GM12878 (cell line): ENCODE measurements around the gene TRPM3. TPM values are rescaled to one million over a fixed set of nuclear protein-coding genes. Genes with fewer than 3 reads are reported as not detected.

ENCODE experiments used
- ATAC-seq: fragments of 200-7000 bp; cut with Tn5 transposase; 3 replicates; pipeline ENCODE4 v1.9.1; 2020; ENCODE audit warnings: mild to moderate bottlenecking, moderate library complexity
- BruUV-seq: library from RNA; stranded (reverse); fragments of 400-500 nt; replicated peaks from 2 replicates; lab custom pipeline; 2021; lab: Mats Ljungman, UMichigan
- CTCF ChIA-PET: fragments of 300-600 bp; sonication (Branson Sonifier 250); formaldehyde crosslinking; extraction: SDS; loops from one replicate; lab custom pipeline; 2021; ENCODE audit warnings: inconsistent platforms; lab: Yijun Ruan, JAX
- POLR2A ChIA-PET: fragments of 350-600 bp; formaldehyde crosslinking; extraction: SDS; loops from one replicate; lab custom pipeline; 2021; ENCODE audit warnings: inconsistent platforms; lab: Charles Lee
- RAD21 ChIA-PET: fragments of 300-600 bp; sonication (Branson Sonifier 250); formaldehyde crosslinking; loops from one replicate; lab custom pipeline; 2023; ENCODE audit warnings: antibody characterized with exemption; ENCODE audit not compliant: unreplicated experiment; lab: Charles Lee
- SMC1A ChIA-PET: fragments of 300-600 bp; sonication (Branson Sonifier 250); formaldehyde crosslinking; loops from one replicate; lab custom pipeline; 2023; ENCODE audit not compliant: unreplicated experiment, uncharacterized antibody; lab: Charles Lee
- DNase-seq: peaks from one replicate; pipeline ENCODE4 v3.0.0-alpha.2; 2011; ENCODE audit warnings: low read depth, low spot score
- FAIRE-seq: peaks from 3 replicates; lab custom pipeline; 2011; peaks lifted over from hg19 to GRCh38; lab: Jason Lieb, UNC
- H2AFZ ChIP-seq: 2 replicates; pipeline ENCODE4 v1.6.0; 2011; ENCODE audit warnings: low read depth, low read length, control low read depth; ENCODE audit not compliant: control insufficient read depth
- H3K27ac ChIP-seq: 2 replicates; pipeline ENCODE4 v1.5.1; 2011; ENCODE audit warnings: control low read depth; ENCODE audit not compliant: control insufficient read depth, insufficient read depth
- H3K27me3 ChIP-seq, 2 experiments: replicated peaks in 1 of 2; 2 replicates each; pipeline versions ENCODE4 v1.6.0 to v1.6.1; 2011; ENCODE audit warnings: low read length in 1 of 2; ENCODE audit not compliant: control insufficient read depth in 2 of 2, insufficient read depth in 2 of 2
- H3K36me3 ChIP-seq, 2 experiments: 2 replicates each; pipeline ENCODE4 v1.5.1; 2011; ENCODE audit warnings: low read length in 1 of 2; ENCODE audit not compliant: control insufficient read depth in 2 of 2, insufficient read depth in 2 of 2
- H3K4me1 ChIP-seq: 2 replicates; pipeline ENCODE4 v1.6.1; 2011; ENCODE audit warnings: mild to moderate bottlenecking, low read length, moderate library complexity, mixed read lengths; ENCODE audit not compliant: control insufficient read depth, insufficient read depth
- H3K4me2 ChIP-seq: 2 replicates; pipeline ENCODE4 v1.6.0; 2011; ENCODE audit warnings: control low read depth; ENCODE audit not compliant: control insufficient read depth, insufficient read depth
- H3K4me3 ChIP-seq: fragments of 200-600 bp; sonication (generic); 2 replicates; pipeline ENCODE4 v1.5.1; 2016
- H3K79me2 ChIP-seq: 2 replicates; pipeline ENCODE4 v1.6.0; 2011; ENCODE audit warnings: low read length; ENCODE audit not compliant: control insufficient read depth, insufficient read depth
- H3K9ac ChIP-seq: 2 replicates; pipeline ENCODE4 v1.8.0; 2011; ENCODE audit warnings: low read length, control low read depth, mixed read lengths; ENCODE audit not compliant: control insufficient read depth, insufficient read depth
- H3K9me3 ChIP-seq: replicated peaks from 3 replicates; pipeline ENCODE4 v1.5.1; 2011; ENCODE audit warnings: mild to moderate bottlenecking, low read length; ENCODE audit not compliant: control insufficient read depth, insufficient read depth
- H4K20me1 ChIP-seq: 2 replicates; pipeline ENCODE4 v1.6.0; 2011; ENCODE audit not compliant: control insufficient read depth, insufficient read depth
- CHD4 ChIP-seq: fragments of 200-600 bp; sonication (generic); IDR thresholded peaks from 2 replicates; pipeline ENCODE4 v1.6.1; 2016; ENCODE audit warnings: mild to moderate bottlenecking
- CREM ChIP-seq: IDR thresholded peaks from 2 replicates; pipeline ENCODE4 v1.6.1; 2014; ENCODE audit warnings: antibody characterized with exemption, low read depth
- KAT2A ChIP-seq: conservative IDR thresholded peaks from 2 replicates; pipeline ENCODE4 v1.6.1; 2011; ENCODE audit warnings: low read depth, low read length; ENCODE audit not compliant: control insufficient read depth
- MEF2B ChIP-seq: fragments of 450-650 bp; IDR thresholded peaks from 2 replicates; pipeline ENCODE4 v1.6.1; 2018; ENCODE audit warnings: mild to moderate bottlenecking, moderate library complexity; ENCODE audit not compliant: partially characterized antibody, poor library complexity, severe bottlenecking
- PAX5 ChIP-seq: IDR thresholded peaks from 2 replicates; pipeline ENCODE4 v1.6.1; 2011; ENCODE audit warnings: low read depth, low read length, borderline replicate concordance
- PAX8 ChIP-seq: fragments of 450-650 bp; IDR thresholded peaks from 2 replicates; pipeline ENCODE4 v1.6.1; 2017; ENCODE audit warnings: mild to moderate bottlenecking, moderate library complexity
- SUPT20H ChIP-seq: IDR thresholded peaks from 2 replicates; pipeline ENCODE4 v1.6.1; 2011; ENCODE audit warnings: low read depth, mild to moderate bottlenecking, low read length, moderate library complexity, borderline replicate concordance; ENCODE audit not compliant: control insufficient read depth
- TBL1XR1 ChIP-seq: IDR thresholded peaks from 2 replicates; pipeline ENCODE4 v1.6.1; 2012; ENCODE audit warnings: low read depth, low read length, improper control_type of control experiment
- ZBED1 ChIP-seq: IDR thresholded peaks from 2 replicates; pipeline ENCODE4 v1.6.1; 2016; ENCODE audit warnings: borderline replicate concordance
- ZNF24 ChIP-seq: fragments of 450-650 bp; IDR thresholded peaks from 2 replicates; pipeline ENCODE4 v1.6.1; 2017; ENCODE audit warnings: antibody characterized with exemption, mild to moderate bottlenecking
- WGBS: methylation state at CpG from one replicate; pipeline ENCODE4 v1.1.6; 2016; ENCODE audit warnings: low lambda C conversion rate; ENCODE audit not compliant: insufficient replicate concordance, insufficient coverage; ENCODE audit errors: missing lambda C conversion rate; 5-methylcytosine and 5-hydroxymethylcytosine counted together
- in situ Hi-C: fragments of 300-500 bp; cut with MboI; formaldehyde crosslinking; loops from 9 replicates; pipeline ENCODE4 v1.14.3; 2018; ENCODE audit warnings: mixed read lengths
- intact Hi-C: fragments of 100-400 bp; cut with micrococcal nuclease; formaldehyde crosslinking; loops from one replicate; pipeline ENCODE4 v1.14.2; 2022; ENCODE audit not compliant: unreplicated experiment
- polyA plus RNA-seq, 11 experiments: library from polyadenylated mRNA; depleted of rRNA in 4 of 11; unstranded in 6 of 11; stranded (reverse) in 5 of 11; fragments of >200 nt; fragmentation: Nextera tagmentation in 4 of 11; fragmentation: Illumina TruSeq in 1 of 11; extraction: Ambion mirVana in 4 of 11; extraction: Trizol in 1 of 11; gene quantifications; 1 replicate in 1 of 11; 2 replicates in 10 of 11; pipeline versions ENCODE4 v1.2.1 to v1.2.3, GENCODE V29; 2011 to 2016; ENCODE audit warnings: inconsistent platforms in 2 of 11, missing spikeins in 2 of 11, low read depth in 1 of 11
- total RNA-seq, 4 experiments: library from RNA; depleted of rRNA in 3 of 4; stranded (reverse); fragments of >200 nt in 3 of 4; fragmentation: Illumina TruSeq in 1 of 4; extraction: Trizol in 1 of 4; gene quantifications; 2 replicates each; pipeline versions ENCODE4 v1.2.1 to v1.2.3, GENCODE V29; 2013 to 2021
- TF ChIP-seq, protein P1 (sequence below): fragments of 450-650 bp; IDR thresholded peaks from 2 replicates; pipeline ENCODE4 v1.6.1; 2016; ENCODE audit warnings: mild to moderate bottlenecking, moderate library complexity, borderline replicate concordance

TRPM3 gene
- total and polyA plus RNA-seq, 10 of the 15 experiments (the other 5 are each of a cell fraction or from before 2014, with no cell fraction given), result not detected

DNA sequence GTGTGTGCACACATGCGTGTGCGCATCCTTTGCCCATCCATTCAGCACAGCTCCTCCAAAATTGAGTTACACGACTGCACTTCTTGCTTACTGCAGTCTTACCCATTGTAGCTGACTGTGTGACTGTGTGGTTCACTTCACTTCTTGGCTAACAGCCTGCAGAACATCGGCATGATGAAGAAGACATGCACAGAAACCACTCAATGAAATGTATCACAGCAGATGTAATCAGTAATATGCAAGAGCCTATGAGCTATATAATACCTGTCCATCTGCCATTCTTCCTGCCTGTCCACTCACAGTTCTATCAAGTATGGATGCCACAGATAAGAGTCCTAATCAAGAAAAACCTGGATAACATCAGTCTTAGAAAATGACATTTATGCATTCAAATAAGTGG is 83.9 kb downstream of the TRPM3 start:
- WGBS, result 61% methylated on average over 4 of the region's 4 CpGs
- no peak overlapping the region for H3K9ac ChIP-seq
- SMC1A ChIA-PET, result no interaction called here

More for the DNA sequence above, 83.9 kb downstream of the TRPM3 start:
- in situ Hi-C loops (no loop called here), intact Hi-C loops (no loop called here)
- H3K4me1 ChIP-seq, result no peaks in the 10 kb centered on the region
- ATAC-seq (no peak), DNase-seq (no peak), FAIRE-seq (no peak)
- no peak overlapping the region for H3K27ac ChIP-seq
- no peaks in the 10 kb centered on the region for H3K9me3 ChIP-seq
- ChIA-PET CTCF (no interaction called here), RAD21 (no interaction called here), POLR2A (no interaction called here)
- no peak overlapping the region for H3K4me2 ChIP-seq
- H3K36me3 ChIP-seq, result no peaks in the 10 kb centered on the region
- no peak overlapping the region for H2AFZ ChIP-seq
- H4K20me1 ChIP-seq, result no peaks in the 10 kb centered on the region
- H3K4me3 ChIP-seq, result no peak overlapping the region
- H3K27me3 ChIP-seq, result no peaks in the 10 kb centered on the region
- BruUV-seq, result no TSS peak
- no peaks in the 10 kb centered on the region for H3K79me2 ChIP-seq
- TF ChIP-seq, protein P1, sequence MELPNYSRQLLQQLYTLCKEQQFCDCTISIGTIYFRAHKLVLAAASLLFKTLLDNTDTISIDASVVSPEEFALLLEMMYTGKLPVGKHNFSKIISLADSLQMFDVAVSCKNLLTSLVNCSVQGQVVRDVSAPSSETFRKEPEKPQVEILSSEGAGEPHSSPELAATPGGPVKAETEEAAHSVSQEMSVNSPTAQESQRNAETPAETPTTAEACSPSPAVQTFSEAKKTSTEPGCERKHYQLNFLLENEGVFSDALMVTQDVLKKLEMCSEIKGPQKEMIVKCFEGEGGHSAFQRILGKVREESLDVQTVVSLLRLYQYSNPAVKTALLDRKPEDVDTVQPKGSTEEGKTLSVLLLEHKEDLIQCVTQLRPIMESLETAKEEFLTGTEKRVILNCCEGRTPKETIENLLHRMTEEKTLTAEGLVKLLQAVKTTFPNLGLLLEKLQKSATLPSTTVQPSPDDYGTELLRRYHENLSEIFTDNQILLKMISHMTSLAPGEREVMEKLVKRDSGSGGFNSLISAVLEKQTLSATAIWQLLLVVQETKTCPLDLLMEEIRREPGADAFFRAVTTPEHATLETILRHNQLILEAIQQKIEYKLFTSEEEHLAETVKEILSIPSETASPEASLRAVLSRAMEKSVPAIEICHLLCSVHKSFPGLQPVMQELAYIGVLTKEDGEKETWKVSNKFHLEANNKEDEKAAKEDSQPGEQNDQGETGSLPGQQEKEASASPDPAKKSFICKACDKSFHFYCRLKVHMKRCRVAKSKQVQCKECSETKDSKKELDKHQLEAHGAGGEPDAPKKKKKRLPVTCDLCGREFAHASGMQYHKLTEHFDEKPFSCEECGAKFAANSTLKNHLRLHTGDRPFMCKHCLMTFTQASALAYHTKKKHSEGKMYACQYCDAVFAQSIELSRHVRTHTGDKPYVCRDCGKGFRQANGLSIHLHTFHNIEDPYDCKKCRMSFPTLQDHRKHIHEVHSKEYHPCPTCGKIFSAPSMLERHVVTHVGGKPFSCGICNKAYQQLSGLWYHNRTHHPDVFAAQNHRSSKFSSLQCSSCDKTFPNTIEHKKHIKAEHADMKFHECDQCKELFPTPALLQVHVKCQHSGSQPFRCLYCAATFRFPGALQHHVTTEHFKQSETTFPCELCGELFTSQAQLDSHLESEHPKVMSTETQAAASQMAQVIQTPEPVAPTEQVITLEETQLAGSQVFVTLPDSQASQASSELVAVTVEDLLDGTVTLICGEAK, result no peak
- TF ChIP-seq PAX5, result no peak
- no peak for TF ChIP-seq ZNF24
- no peak for TF ChIP-seq MEF2B
- no peak for TF ChIP-seq KAT2A
- TF ChIP-seq PAX8, result no peak
- TF ChIP-seq CHD4, result no peak
- TF ChIP-seq SUPT20H, result no peak
- TF ChIP-seq CREM, result no peak
- no peak for TF ChIP-seq TBL1XR1
- TF ChIP-seq ZBED1, result no peak
